Measurements from ENCODE around the gene HSPA12A.

Gene HSPA12A

GRCh38 chr10:116743266-116744064 is 1.1 kb upstream of the HSPA12A start:
- DNase-seq (ENCODE audit: low spot score): no peak

GRCh38 chr10:116741391-116742351 is 695 bp downstream of the HSPA12A start:
- peak; percentile 17 for DNase-seq (ENCODE audit: low spot score)

- DNase-seq (ENCODE audit: low spot score): no peak
Measured at GRCh38 chr10:116740971-116741370, 1.4 kb downstream of the HSPA12A start.

GRCh38 chr10:116738339-116738738 is 4.0 kb downstream of the HSPA12A start:
- no peak for DNase-seq (ENCODE audit: low spot score)

- DNase-seq (ENCODE audit: low spot score): no peak
Measured at GRCh38 chr10:116737627-116738327, 4.6 kb downstream of the HSPA12A start.

GRCh38 chr10:116733566-116733965 is 8.8 kb downstream of the HSPA12A start:
- no peak for DNase-seq (ENCODE audit: low spot score)

GRCh38 chr10:116732573-116732972 is 9.8 kb downstream of the HSPA12A start:
- DNase-seq (ENCODE audit: low spot score): no peak

- no peak for DNase-seq (ENCODE audit: low spot score)
Measured at GRCh38 chr10:116730464-116731260, 11.7 kb downstream of the HSPA12A start.

- no peak for DNase-seq (ENCODE audit: low spot score)
Measured at GRCh38 chr10:116729243-116729642, 13.1 kb downstream of the HSPA12A start.

GRCh38 chr10:116728526-116729096 is 13.8 kb downstream of the HSPA12A start:
- DNase-seq (ENCODE audit: low spot score): no peak

GRCh38 chr10:116723428-116724281 is 18.7 kb downstream of the HSPA12A start:
- no peak for DNase-seq (ENCODE audit: low spot score)

- DNase-seq (ENCODE audit: low spot score): no peak
Measured at GRCh38 chr10:116722736-116723427, 19.5 kb downstream of the HSPA12A start.

GRCh38 chr10:116721547-116722392 is 20.6 kb downstream of the HSPA12A start:
- DNase-seq (ENCODE audit: low spot score): no peak

- DNase-seq (ENCODE audit: low spot score): no peak
Measured at GRCh38 chr10:116720668-116721546, 21.5 kb downstream of the HSPA12A start.

- DNase-seq (ENCODE audit: low spot score): no peak
Measured at GRCh38 chr10:116720241-116720643, 22.1 kb downstream of the HSPA12A start.

- DNase-seq (ENCODE audit: low spot score): no peak
Measured at GRCh38 chr10:116719804-116720203, 22.6 kb downstream of the HSPA12A start.

- no peak for DNase-seq (ENCODE audit: low spot score)
Measured at GRCh38 chr10:116718058-116718457, 24.3 kb downstream of the HSPA12A start.

- no peak for DNase-seq (ENCODE audit: low spot score)
Measured at GRCh38 chr10:116716381-116716780, 26.0 kb downstream of the HSPA12A start.
